ENCODE results near the gene CACNG7.

DNA sequence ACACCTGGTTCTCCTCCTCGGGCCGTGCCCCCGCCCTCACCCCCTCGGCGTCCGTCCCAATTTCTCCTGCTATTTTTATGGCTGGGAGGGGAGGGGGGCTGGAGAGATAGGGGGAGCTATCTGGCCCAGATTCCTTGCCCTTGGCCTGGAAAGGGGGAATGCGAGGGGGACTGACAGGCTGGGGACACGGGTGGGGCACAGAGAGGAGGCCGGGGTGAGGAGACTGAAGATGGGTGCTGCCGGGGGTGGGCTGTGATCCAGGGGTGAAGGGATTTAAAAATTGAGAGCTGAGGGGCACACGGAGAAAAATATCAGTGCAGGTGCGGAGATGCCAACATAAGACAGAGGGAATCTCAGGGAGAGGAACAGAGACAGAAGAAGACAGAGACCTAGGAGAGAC, 24.8 kb upstream of the CACNG7 start:
- TF ChIP-seq, protein P1, sequence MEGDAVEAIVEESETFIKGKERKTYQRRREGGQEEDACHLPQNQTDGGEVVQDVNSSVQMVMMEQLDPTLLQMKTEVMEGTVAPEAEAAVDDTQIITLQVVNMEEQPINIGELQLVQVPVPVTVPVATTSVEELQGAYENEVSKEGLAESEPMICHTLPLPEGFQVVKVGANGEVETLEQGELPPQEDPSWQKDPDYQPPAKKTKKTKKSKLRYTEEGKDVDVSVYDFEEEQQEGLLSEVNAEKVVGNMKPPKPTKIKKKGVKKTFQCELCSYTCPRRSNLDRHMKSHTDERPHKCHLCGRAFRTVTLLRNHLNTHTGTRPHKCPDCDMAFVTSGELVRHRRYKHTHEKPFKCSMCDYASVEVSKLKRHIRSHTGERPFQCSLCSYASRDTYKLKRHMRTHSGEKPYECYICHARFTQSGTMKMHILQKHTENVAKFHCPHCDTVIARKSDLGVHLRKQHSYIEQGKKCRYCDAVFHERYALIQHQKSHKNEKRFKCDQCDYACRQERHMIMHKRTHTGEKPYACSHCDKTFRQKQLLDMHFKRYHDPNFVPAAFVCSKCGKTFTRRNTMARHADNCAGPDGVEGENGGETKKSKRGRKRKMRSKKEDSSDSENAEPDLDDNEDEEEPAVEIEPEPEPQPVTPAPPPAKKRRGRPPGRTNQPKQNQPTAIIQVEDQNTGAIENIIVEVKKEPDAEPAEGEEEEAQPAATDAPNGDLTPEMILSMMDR (conservative IDR thresholded peaks at IDR 0.05; ENCODE audit: low read length): no peak
- TF ChIP-seq EZH2phosphoT487 (IDR thresholded peaks at IDR 0.05; ENCODE audit: borderline replicate concordance): no peak
